Mucosa of descending colon (tissue), 3 donors: ENCODE results near the gene TMEM52B. TPM values are rescaled to one million over a fixed set of nuclear protein-coding genes. Genes with fewer than 3 reads are reported as not detected.

Experiments
- ATAC-seq: fragments of 200-7000 bp; cut with Tn5 transposase; one replicate; pipeline ENCODE4 v1.9.1; 2020; ENCODE audit warnings: mild to moderate bottlenecking, moderate library complexity
- DNase-seq, 3 donors: peaks; one replicate each; pipeline ENCODE4 v3.0.0-alpha.2; 2020
- H3K36me3 ChIP-seq: fragments of 200-600 bp; one replicate; pipeline ENCODE4 v1.8.0; 2021; ENCODE audit warnings: low read depth, mild to moderate bottlenecking
- H3K4me1 ChIP-seq: fragments of 200-600 bp; one replicate; pipeline ENCODE4 v1.8.0; 2021; ENCODE audit warnings: low read depth, mild to moderate bottlenecking
- H3K4me3 ChIP-seq: fragments of 200-600 bp; one replicate; pipeline ENCODE4 v1.8.0; 2021; ENCODE audit warnings: mild to moderate bottlenecking
- H3K9me3 ChIP-seq: fragments of 200-600 bp; one replicate; pipeline ENCODE4 v1.8.0; 2021; ENCODE audit warnings: mild to moderate bottlenecking
- CTCF ChIP-seq: fragments of 200-600 bp; IDR thresholded peaks from one replicate; pipeline ENCODE4 v1.8.0; 2022; ENCODE audit warnings: antibody characterized with exemption, mild to moderate bottlenecking
- intact Hi-C, 2 donors: fragments of 100-400 bp; cut with DNase I in 1 of 2; cut with micrococcal nuclease in 1 of 2; formaldehyde crosslinking; loops; one replicate each; pipeline versions ENCODE4 v1.11.0 to v1.11.1; 2022; cut with DNase I, micrococcal nuclease
- total RNA-seq, 3 donors: library from RNA; stranded (reverse); fragmentation: NEBNext Ultra II Directional in 2 of 3; extraction: Animal tissue kit (Norgen Biotek cat#: 25700) in 2 of 3; gene quantifications; one replicate each; pipeline versions ENCODE4 v1.2.1 to v1.2.4, GENCODE V29; 2021 to 2023
- donor health status: DM: no; HTN: no; CAD: no; lungs with moderate emphysema.
- donor health status: DM: no; HTN: no; CAD: no.
- donor health status: DM: no; HTN: yes; CAD: no.

Gene TMEM52B
- total RNA-seq, 3 donors from 2014 or later = 0.10 TPM; not detected in 2

- H3K36me3 ChIP-seq = no peaks in the 10 kb centered on the region
- H3K4me1 ChIP-seq = peaks cover 15% of the 10 kb centered on the region
- intact Hi-C loops = no loop called here
- H3K4me3 ChIP-seq = no peak overlapping the region
- ATAC-seq (no peak), DNase-seq (peak in 1 of 3 donors; percentile 9)
- no peaks in the 10 kb centered on the region for H3K9me3 ChIP-seq
- no peak for TF ChIP-seq CTCF
Observed at GRCh38 chr12:10210225-10210624, 31.4 kb downstream of the TMEM52B start.

DNA sequence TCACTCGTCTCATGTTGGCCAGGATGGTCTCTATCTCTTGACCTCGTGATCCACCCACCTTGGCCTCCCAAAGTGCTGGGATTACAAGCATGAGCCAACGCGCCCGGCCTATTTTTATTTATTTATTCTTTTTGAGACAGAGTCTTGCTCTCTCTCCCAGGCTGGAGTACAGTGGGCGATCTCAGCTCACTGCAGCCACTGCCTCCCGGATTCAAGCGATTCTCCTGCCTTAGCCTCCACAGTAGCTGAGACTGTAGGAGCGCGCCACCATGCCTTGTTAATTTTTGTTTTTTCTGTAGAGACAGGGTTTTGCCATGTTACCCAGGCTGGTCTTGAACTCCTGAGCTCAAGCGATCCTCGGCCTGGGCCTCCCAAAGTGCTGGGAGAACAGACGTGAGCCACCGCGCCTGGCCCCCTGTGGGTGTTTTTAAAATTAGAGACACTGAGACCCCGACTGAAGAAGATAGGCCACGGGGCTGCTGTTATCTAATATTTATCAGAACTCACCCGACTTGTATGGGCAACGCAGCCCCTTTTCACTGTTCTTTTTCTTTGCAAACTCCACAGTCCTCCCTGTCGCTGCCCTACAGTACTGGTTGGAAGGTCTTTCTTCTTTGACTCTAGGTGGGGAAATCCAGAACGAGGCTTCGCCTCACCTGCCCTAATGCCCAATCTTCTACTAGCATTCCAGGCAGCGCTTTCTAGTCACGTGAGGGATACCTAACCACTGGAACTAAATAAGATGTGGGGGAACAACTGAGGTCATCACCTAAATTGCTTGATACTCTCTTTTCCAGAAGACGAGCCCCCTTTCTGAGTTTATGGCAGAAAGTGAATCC is 32.5 kb downstream of the TMEM52B start:
- ATAC-seq (no peak), DNase-seq (peak in 2 of 3 donors; percentile 22 to 30)
- TF ChIP-seq CTCF = no peak
- H3K4me1 ChIP-seq = peaks cover 15% of the 10 kb centered on the region
- H3K36me3 ChIP-seq = no peaks in the 10 kb centered on the region
- H3K9me3 ChIP-seq = no peaks in the 10 kb centered on the region
- intact Hi-C loops = no loop called here
- H3K4me3 ChIP-seq = no peak overlapping the region

DNA sequence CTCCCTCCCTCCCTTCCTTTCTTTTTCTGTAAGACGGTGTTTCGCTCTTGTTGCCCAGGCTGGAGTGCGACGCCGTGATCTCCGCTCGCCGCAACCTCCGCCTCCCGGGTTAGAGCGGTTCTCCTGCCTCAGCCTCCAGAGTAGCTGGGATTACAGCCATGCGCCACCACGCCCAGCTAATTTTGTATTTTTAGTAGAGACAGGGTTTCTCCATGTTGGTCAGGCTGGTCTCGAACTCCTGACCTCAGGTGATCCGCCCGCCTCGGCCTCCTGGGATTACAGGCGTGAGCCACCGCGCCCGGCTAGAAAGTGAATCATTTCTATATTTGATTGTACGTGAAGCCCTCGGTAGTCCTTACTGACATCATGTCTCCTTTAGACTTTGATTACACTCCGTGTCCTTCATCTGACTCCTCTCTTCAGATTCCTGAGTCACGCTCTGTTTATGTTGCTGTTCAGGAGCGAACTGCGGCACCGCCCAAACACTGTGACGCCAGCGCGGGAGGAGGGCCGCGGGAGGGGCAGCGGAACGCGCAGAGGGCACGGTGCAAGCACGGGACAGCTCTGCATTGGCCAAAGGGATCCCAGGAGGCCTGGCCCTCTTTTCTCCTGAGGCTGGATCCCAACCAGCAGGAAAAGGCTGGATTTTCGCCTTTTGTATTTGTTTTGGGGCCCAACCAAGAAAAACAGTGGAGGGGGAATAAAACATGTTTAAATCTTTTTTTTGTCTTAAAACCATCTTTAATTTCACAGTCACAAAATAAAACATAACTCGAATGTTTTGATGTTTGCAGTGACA is 33.3 kb downstream of the TMEM52B start:
- H3K36me3 ChIP-seq = no peaks in the 10 kb centered on the region
- peak; percentile 95 for ATAC-seq
- peaks cover 15% of the 10 kb centered on the region for H3K4me1 ChIP-seq
- no peaks in the 10 kb centered on the region for H3K9me3 ChIP-seq
- intact Hi-C loops = no loop called here
- TF ChIP-seq CTCF = no peak
- H3K4me3 ChIP-seq = peak overlapping the region; percentile 40
- peak; percentile 97 to 98 (median 97) for DNase-seq

DNA sequence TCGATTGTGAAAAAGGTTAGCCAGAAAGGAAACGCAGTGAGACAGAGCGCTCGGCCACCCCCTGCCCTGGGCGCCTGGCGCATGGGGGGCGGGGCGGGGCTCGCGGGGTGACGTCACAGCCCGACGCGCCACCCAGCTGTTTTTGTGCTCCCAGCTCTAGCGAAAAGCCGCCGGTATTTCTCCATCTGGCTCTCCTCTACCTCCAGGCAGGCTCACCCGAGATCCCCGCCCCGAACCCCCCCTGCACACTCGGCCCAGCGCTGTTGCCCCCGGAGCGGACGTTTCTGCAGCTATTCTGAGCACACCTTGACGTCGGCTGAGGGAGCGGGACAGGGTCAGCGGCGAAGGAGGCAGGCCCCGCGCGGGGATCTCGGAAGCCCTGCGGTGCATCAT is 33.9 kb downstream of the TMEM52B start, which contains the start of gene GABARAPL1:
GABARAPL1 (plus strand) TSS at position 139 of the 393 bp plus-strand sequence; CDS start at position 392, 253 bp downstream.
- no peak for TF ChIP-seq CTCF
- intact Hi-C loops = no loop called here
- DNase-seq = peak; percentile 86 to 89 (median 88)
- no peaks in the 10 kb centered on the region for H3K9me3 ChIP-seq
- H3K4me3 ChIP-seq = peak within 1 kb of the TSS; percentile 40
- no peaks in the 10 kb centered on the region for H3K36me3 ChIP-seq
- peak; percentile 82 for ATAC-seq
- peaks cover 15% of the 10 kb centered on the region for H3K4me1 ChIP-seq

DNA sequence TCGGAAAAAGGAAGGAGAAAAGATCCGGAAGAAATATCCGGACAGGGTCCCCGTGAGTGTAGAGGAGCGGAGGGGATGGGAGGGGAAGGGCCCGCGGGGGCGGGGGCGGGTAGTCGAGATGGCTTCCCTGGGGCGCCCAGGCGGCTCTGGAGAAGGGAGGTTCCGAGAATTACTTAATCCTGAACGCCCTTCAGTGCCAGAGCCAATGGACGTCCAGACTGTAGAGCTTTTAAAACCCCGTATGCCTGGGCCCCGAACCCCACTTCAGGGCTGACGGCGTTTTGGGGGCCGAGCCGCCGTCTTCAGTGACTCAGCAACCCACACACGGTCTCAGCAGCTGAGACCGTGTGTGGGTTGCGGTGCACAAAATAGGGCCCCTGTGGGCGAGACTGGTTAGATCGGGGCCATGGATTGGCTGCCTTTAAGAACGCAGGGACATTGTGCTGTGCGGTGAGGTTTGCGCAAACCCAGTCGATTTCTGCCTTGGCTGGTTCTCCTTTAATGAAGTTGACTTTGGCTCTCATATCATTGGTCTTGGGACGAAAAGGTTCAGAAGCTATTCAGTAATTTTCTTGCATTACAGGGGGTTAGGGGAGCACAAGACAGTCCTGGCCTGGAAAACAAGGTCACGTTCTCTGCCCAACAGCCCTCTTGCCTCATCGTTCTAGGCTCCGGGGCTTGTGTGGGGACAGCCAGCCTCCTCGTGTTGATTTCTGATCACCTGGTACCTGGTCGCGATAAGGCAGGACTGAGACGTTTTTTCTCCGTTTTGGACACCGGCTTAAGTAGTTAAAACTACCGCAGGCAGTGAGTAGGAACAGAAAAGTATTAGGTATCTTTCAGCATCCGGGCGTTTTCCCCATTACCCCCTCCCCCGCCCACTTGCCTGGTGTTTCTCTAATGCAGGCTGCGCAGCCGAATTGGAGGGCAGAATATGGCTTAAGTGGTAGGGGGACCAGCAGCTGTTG is 34.6 kb downstream of the TMEM52B start:
- intact Hi-C loops = no loop called here
- no peaks in the 10 kb centered on the region for H3K9me3 ChIP-seq
- peak; percentile 71 to 79 (median 78) for DNase-seq

More for the DNA sequence above, 34.6 kb downstream of the TMEM52B start:
- ATAC-seq = peak; percentile 60
- H3K4me3 ChIP-seq = peak overlapping the region; percentile 40
- peaks cover 15% of the 10 kb centered on the region for H3K4me1 ChIP-seq
- TF ChIP-seq CTCF = no peak
- H3K36me3 ChIP-seq = no peaks in the 10 kb centered on the region
